Spinal cord (tissue), 10 donors: Measurements from ENCODE around the gene BCAS1. TPM values are rescaled to one million over a fixed set of nuclear protein-coding genes. Genes with fewer than 3 reads are reported as not detected.
"Not testable (repeated sequence)": the region's sequence is repeated elsewhere in the genome, so short reads cannot be mapped to it uniquely, and the experiment has no call there.

Source experiments
- DNase-seq, 6 donors: peaks; one replicate each; pipeline versions ENCODE4 v3.0.0 to v3.0.0-alpha.2; 2013 to 2015; ENCODE audit warnings: low spot score in 6 of 6, low read depth in 4 of 6
- H3K27ac ChIP-seq: one replicate; pipeline ENCODE4 v1.5.1; 2013; ENCODE audit warnings: low read depth, low read length, control low read depth
- H3K27me3 ChIP-seq: one replicate; pipeline ENCODE4 v1.6.1; 2013; ENCODE audit warnings: low read length; ENCODE audit not compliant: control insufficient read depth, insufficient read depth
- H3K36me3 ChIP-seq: one replicate; pipeline ENCODE4 v1.6.1; 2013; ENCODE audit warnings: low read length; ENCODE audit not compliant: control insufficient read depth, insufficient read depth
- H3K4me1 ChIP-seq: one replicate; pipeline ENCODE4 v1.6.1; 2013; ENCODE audit warnings: low read length; ENCODE audit not compliant: control insufficient read depth, insufficient read depth
- H3K4me3 ChIP-seq: one replicate; pipeline ENCODE4 v1.5.1; 2013; ENCODE audit warnings: low read depth, low read length, control low read depth
- H3K9me3 ChIP-seq: one replicate; pipeline ENCODE4 v1.6.1; 2013; ENCODE audit warnings: low read length; ENCODE audit not compliant: control insufficient read depth, insufficient read depth
- WGBS: methylation state at CpG from one replicate; pipeline ENCODE4 v1.1.5; 2013; ENCODE audit warnings: missing lambda C conversion rate; ENCODE audit not compliant: insufficient coverage; 5-methylcytosine and 5-hydroxymethylcytosine counted together
- polyA plus RNA-seq, 2 donors: library from polyadenylated mRNA; unstranded; fragments of 120-200 nt; gene quantifications; one replicate each; pipeline ENCODE4 v1.2.1, GENCODE V29; 2013; ENCODE audit not compliant: insufficient read length in 2 of 2
- total RNA-seq, 2 donors: library from RNA; depleted of rRNA in 1 of 2; stranded (reverse); fragments of 120-200 nt in 1 of 2; fragments of >200 nt in 1 of 2; gene quantifications; one replicate each; pipeline versions ENCODE4 v1.2.3 to v1.2.4, GENCODE V29; 2013 to 2014
- donor health status: healthy.

Gene BCAS1
- total and polyA plus RNA-seq, 4 donors = 93.3 to 402 (median 189) TPM

DNA sequence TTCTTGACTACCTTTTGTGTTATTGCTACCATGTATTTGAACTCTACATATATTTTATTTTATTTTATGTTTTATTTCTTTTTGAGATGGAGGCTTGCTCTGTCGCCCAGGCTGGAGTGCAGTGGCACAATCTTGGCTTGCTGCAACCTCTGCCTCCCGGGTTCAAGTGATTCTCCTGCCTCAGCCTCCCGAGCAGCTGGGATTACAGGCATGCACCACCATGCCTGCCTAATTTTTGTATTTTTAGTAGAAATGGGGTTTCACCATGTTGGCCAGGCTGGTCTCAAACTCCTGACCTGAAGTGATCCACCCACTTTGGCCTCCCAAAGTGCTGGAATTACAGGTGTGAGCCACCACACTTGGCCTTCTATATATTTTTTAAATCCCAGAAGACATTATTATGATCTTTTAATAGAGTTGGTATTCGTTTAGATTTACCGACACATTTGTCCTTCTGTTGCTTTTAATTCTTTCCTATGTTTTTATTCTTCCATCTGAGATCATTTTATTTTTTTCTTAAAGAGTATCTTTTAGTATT is 137.7 kb downstream of the BCAS1 start:
- not testable (repeated sequence) for DNase-seq, H3K9me3 ChIP-seq, H3K27me3 ChIP-seq, H3K4me1 ChIP-seq, H3K27ac ChIP-seq, H3K36me3 ChIP-seq, H3K4me3 ChIP-seq
- WGBS = 88% methylated on average over 2 of the region's 5 CpGs

DNA sequence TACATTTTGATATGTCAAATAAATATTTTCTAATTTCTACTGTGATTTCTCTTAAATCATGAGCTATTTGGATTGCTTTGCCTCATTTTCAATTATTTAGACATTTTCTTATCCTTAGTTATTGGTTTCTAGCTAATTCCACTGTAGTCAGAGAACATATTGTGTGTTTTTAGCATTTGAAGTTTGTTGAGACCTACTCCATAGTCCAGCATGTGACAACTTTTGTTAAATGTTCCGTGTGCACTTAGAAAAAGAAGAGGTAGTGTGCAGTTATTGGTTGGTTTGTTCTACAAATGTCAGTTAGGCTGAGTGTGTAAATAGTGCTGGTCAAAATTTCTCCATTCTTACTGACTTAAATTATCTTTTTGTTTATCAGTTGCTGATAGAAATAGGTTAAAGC is 138.8 kb downstream of the BCAS1 start:
- H3K9me3 ChIP-seq = no peaks in the 10 kb centered on the region
- DNase-seq = no peak
- no peaks in the 10 kb centered on the region for H3K4me1 ChIP-seq
- no peak overlapping the region for H3K4me3 ChIP-seq
- H3K27ac ChIP-seq = no peak overlapping the region
- no CpG with 5 or more reads among the region's 1 CpG for WGBS
- no peaks in the 10 kb centered on the region for H3K27me3 ChIP-seq
- H3K36me3 ChIP-seq = no peaks in the 10 kb centered on the region

DNA sequence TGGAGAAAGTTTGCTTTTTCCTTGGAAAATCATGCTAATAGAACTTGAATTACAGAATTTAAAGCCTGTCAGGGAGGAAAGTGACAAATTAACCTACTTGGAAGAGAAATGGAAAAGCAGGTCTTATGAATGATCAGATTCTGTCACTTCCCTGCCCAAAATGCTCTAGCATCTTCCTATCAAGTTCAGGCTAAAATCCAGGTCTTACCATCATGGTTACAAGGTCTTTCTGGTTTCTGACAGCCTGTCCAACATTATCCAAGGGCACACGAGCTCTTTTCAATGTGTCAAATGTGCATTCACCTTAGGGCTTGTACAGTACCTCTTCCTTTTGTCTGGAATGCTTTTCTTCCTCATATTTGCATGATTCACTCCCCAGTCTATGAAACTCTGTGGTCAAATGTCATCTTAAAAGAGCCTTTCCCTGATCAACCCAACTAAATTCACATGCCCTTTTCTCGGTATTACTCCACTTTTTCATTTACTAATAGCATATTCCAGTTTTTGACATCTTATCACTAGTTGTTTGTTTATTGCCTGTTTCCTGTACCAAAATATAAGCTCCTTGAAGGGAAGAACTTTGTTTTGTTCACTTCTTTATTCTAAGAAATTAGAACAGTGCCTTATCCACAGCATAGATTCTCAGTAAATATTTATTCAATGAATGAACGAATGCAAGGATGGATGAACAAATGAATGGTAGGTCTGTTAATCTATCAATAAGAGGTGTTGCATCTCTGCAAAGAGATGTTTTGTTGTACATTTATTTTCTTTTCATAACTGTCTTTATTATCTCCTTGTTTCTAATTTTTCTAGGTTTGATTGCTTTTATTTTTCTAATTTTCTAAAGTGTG is 139.5 kb downstream of the BCAS1 start:
- Histone ChIP-seq H3K36me3 (no peaks in the 10 kb centered on the region), H3K27ac (no peak overlapping the region), H3K27me3 (no peaks in the 10 kb centered on the region), H3K4me1 (no peaks in the 10 kb centered on the region), H3K4me3 (no peak overlapping the region), H3K9me3 (no peaks in the 10 kb centered on the region)
- WGBS = 45% methylated on average over 1 of the region's 3 CpGs
- no peak for DNase-seq

GRCh38 chr20:53929974-53930650 is 140.3 kb downstream of the BCAS1 start:
- 94% methylated on average over 3 of the region's 6 CpGs for WGBS
- Histone ChIP-seq H3K36me3 (no peaks in the 10 kb centered on the region), H3K4me1 (no peaks in the 10 kb centered on the region), H3K4me3 (no peak overlapping the region), H3K27me3 (no peaks in the 10 kb centered on the region), H3K9me3 (no peaks in the 10 kb centered on the region), H3K27ac (no peak overlapping the region)
- no peak for DNase-seq

GRCh38 chr20:53929399-53929798 is 141.0 kb downstream of the BCAS1 start:
- WGBS = 100% methylated on average over 1 of the region's 2 CpGs
- Histone ChIP-seq H3K9me3 (no peaks in the 10 kb centered on the region), H3K27me3 (no peaks in the 10 kb centered on the region), H3K4me3 (no peak overlapping the region), H3K4me1 (no peaks in the 10 kb centered on the region), H3K27ac (no peak overlapping the region), H3K36me3 (no peaks in the 10 kb centered on the region)
- no peak for DNase-seq

- no peak overlapping the region for H3K4me3 ChIP-seq
- no peaks in the 10 kb centered on the region for H3K9me3 ChIP-seq
- H3K36me3 ChIP-seq = no peaks in the 10 kb centered on the region
- H3K27ac ChIP-seq = no peak overlapping the region
- H3K27me3 ChIP-seq = no peaks in the 10 kb centered on the region
- 80% methylated on average over 4 of the region's 7 CpGs for WGBS
- DNase-seq = no peak
- no peaks in the 10 kb centered on the region for H3K4me1 ChIP-seq
Observed at GRCh38 chr20:53927990-53928389, 142.4 kb downstream of the BCAS1 start.

GRCh38 chr20:53926428-53927028 is 143.9 kb downstream of the BCAS1 start:
- no peaks in the 10 kb centered on the region for H3K4me1 ChIP-seq
- no peaks in the 10 kb centered on the region for H3K27me3 ChIP-seq
- H3K36me3 ChIP-seq = no peaks in the 10 kb centered on the region
- no peak for DNase-seq
- H3K4me3 ChIP-seq = no peak overlapping the region
- H3K9me3 ChIP-seq = no peaks in the 10 kb centered on the region
- WGBS = 67% methylated on average over 5 of the region's 5 CpGs
- no peak overlapping the region for H3K27ac ChIP-seq

- no peak for DNase-seq
- 98% methylated on average over 5 of the region's 12 CpGs for WGBS
- Histone ChIP-seq H3K4me1 (no peaks in the 10 kb centered on the region), H3K9me3 (no peaks in the 10 kb centered on the region), H3K27ac (no peak overlapping the region), H3K27me3 (no peaks in the 10 kb centered on the region), H3K4me3 (no peak overlapping the region), H3K36me3 (no peaks in the 10 kb centered on the region)
Observed at GRCh38 chr20:53925651-53926401, 144.6 kb downstream of the BCAS1 start.
